Sigmoid colon (tissue), 4 donors: ENCODE results near the gene SEC63.

Experiments
- POLR2A ChIP-seq, 2 donors: fragments of 450-650 bp; IDR thresholded peaks; one replicate each; pipeline ENCODE4 v1.6.1; 2016; ENCODE audit warnings: antibody characterized with exemption in 2 of 2, mild to moderate bottlenecking in 2 of 2, moderate library complexity in 2 of 2
- POLR2AphosphoS5 ChIP-seq, 4 donors: sonication (generic); formaldehyde crosslinking; IDR thresholded peaks; one replicate each; pipeline ENCODE4 v1.6.1; 2017; ENCODE audit warnings: antibody characterized with exemption in 4 of 4
- TF ChIP-seq, protein P1 (sequence below), 4 experiments: fragments of 450-650 bp in 3 of 4; fragments of 200-600 bp in 1 of 4; IDR thresholded peaks; one replicate each; pipeline ENCODE4 v1.5.1; 2016 to 2019; ENCODE audit warnings: antibody characterized with exemption in 4 of 4, mild to moderate bottlenecking in 3 of 4, moderate library complexity in 2 of 4

DNA sequence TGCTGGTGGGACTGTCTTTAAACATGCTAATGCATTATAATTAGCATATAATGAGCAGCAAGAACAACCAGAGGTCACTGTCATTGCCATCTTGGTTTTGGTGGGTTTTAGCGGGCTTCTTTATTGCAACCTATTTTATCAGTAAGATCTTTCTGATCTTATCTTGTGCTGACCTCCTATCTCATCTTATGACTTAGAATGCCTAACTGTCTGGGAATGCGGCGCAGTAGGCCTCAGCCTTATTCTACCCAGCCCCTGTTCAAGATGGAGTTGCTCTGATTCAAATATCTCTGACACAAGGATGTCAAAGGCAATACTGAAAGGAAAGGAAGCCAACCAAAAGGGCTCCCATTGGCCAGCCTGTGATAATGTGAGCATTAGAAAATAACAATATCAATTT is 29.8 kb upstream of the SEC63 start:
- TF ChIP-seq POLR2AphosphoS5 (IDR thresholded peaks at IDR 0.05) (no peak), POLR2A (IDR thresholded peaks at IDR 0.05) (no peak)
- TF ChIP-seq, protein P1, sequence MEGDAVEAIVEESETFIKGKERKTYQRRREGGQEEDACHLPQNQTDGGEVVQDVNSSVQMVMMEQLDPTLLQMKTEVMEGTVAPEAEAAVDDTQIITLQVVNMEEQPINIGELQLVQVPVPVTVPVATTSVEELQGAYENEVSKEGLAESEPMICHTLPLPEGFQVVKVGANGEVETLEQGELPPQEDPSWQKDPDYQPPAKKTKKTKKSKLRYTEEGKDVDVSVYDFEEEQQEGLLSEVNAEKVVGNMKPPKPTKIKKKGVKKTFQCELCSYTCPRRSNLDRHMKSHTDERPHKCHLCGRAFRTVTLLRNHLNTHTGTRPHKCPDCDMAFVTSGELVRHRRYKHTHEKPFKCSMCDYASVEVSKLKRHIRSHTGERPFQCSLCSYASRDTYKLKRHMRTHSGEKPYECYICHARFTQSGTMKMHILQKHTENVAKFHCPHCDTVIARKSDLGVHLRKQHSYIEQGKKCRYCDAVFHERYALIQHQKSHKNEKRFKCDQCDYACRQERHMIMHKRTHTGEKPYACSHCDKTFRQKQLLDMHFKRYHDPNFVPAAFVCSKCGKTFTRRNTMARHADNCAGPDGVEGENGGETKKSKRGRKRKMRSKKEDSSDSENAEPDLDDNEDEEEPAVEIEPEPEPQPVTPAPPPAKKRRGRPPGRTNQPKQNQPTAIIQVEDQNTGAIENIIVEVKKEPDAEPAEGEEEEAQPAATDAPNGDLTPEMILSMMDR (IDR thresholded peaks at IDR 0.05): no peak
